GM18526 (cell line): Measurements from ENCODE around the gene RNFT2.

Source experiments
- POLR2A ChIP-seq: IDR thresholded peaks from 3 replicates; pipeline ENCODE4 v1.6.1; 2011; ENCODE audit not compliant: insufficient read length; ENCODE audit errors: extremely low read depth

RNFT2 gene

DNA sequence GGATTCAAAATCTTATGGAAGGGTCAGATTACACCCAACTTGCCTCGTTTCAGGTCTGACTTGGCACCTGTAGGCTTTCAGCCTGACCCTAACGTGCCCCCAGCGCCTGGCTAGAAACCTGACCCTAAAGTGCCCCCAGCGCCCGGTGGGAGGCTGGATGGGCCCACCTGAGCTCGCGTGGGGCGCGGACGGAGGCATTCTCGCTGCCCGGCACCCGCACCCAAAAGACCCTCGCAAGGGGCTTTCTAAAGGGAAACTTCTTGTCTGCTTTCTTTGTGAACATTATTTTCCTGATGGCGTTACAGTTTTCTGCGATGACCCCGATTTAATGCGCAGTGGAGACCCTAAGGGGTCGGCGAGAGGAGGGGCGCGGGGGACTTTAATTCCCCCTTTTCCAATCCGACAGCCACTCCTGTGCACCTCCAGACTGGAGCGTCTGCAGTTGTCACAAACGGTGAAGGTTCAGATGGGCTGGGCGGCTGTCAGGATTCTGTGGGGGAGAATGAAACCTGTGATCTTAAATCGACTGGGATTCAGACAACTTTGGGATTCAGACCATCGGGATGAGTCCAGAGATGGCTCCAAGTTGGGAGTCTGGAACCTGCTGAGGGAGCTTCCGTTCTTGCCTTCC is 143.9 kb downstream of the RNFT2 start:
- TF ChIP-seq POLR2A = no peak

DNA sequence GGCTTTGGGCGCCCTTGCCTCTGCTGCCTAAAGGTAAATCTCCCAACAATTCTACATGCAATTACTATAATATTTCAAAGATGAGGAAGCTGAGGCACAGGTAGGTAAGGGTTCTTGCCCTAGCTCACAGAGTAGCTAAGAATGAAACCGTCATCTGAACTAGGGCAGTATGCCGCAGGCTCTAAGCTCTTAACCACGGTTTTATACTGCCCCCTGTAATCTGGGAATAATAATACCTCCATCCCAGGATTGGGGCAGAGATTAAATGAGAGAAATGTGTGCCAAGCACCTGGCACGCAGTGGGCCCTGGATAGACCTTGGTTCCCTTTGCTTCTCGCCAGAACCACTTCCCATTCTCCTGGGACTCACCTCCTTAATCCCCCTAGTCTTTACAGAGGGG is 144.6 kb downstream of the RNFT2 start:
- TF ChIP-seq POLR2A = no peak

DNA sequence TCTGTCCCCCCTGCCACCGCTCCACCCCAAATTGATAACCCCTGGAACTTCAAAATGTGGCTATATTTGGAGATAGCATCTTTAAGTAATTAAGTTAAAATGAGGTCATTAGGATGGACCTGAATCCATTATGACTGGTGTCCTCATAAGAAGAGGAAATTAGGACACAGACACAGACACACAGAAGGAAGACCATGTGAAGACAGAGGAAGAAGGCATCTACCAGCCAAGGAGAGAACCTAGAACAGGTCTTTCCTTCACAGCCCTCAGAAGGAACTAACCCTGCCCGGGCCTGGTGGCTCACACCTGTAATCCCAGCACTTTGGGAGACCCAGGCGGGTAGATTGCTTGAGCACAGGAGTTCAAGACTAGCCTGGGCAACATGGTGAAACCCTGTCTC is 146.8 kb downstream of the RNFT2 start:
- no peak for TF ChIP-seq POLR2A

DNA sequence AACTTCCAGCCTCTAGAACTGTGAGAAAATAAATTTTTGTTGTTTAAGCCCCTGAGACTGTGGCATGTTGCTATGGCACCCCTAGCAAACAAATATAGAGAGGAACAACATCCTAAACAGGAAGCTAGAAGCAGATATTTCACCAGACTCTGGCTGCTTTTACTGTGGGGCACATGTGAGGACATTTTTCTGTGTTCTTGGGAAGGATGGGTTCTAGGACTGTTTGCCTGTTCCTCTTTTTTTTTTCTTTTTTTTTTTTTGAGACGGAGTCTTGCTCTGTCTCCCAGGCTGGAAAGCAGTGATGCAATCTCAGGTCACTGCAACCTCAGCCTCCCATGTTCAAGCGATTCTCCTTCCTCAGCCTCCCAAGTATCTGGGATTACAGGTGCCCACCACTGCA is 147.4 kb downstream of the RNFT2 start:
- no peak for TF ChIP-seq POLR2A

DNA sequence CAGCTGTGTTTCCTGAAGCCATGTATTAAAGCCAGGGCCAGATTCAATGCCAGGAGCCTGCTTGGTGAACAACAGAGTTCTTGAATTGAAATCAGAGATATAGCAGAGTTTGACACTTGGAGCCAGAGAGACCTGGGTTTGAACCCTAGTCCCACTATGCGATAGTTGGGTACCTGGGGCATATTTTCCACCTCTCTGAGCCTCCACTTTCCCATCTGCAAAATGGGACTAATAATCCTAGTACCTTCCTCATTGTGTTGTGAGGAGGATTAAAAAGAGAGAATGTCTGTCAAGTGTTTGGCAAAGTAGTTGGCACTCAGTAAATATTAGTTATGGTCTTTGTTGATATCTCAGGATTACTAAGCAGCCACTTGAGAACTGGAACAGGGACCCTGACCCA is 149.1 kb downstream of the RNFT2 start:
- TF ChIP-seq POLR2A = no peak

DNA sequence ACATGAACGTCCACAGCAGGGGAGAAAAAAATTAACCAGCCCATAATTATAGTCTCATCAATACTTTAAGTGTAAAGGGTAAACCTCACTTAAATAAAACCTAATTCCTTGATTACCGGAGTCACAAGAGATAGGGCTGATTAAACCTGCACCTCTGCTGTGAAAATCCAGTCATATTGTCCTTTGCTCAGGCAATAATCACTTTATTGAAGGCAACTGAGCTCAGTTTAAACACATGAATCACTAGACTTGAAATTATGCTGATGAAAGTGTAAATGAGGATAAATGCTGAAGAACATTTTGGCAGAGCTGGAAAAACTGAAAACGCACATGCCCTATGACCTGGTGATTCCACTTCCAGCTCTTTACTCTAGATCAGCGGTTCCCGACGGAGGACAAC is 149.8 kb downstream of the RNFT2 start:
- no peak for TF ChIP-seq POLR2A

DNA sequence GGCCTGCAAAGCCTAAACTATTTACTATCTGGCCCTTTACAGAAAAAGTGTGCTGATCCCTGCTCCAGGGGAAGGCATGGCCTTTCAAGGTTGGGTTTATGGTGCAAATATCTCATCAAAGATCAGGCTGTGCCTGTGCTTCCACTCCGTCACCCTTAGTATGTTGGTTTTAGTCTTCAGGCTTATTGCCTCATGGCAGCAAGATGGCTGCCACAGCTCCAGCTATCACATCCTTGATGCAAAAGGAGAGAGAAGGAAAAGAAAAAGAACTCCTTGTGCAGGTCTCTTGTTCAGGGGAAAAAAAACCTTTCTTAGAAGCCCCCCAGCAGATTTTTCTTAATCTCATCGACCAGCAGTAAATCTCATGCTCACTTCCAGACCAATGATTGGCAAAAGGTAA is 152.2 kb downstream of the RNFT2 start:
- TF ChIP-seq POLR2A = no peak

DNA sequence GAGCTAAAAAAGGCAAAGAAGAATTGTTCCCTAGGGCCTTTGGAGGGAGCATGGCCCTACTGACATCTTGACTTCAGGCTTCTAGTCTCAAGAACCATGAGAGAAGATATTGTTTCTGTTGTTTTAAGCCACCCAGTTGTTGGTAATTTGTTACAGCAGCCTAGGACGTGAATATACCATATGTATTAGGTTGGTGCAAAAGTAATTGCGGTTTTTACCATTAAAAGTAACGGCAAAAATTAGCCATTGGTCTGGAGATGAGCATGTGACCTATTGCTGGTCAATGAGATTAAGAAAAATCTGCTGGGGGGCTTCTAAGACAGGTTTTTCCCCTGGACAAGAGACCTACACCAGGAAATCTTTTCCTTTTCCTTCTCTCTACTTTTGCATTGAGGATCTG is 152.9 kb downstream of the RNFT2 start:
- no peak for TF ChIP-seq POLR2A

DNA sequence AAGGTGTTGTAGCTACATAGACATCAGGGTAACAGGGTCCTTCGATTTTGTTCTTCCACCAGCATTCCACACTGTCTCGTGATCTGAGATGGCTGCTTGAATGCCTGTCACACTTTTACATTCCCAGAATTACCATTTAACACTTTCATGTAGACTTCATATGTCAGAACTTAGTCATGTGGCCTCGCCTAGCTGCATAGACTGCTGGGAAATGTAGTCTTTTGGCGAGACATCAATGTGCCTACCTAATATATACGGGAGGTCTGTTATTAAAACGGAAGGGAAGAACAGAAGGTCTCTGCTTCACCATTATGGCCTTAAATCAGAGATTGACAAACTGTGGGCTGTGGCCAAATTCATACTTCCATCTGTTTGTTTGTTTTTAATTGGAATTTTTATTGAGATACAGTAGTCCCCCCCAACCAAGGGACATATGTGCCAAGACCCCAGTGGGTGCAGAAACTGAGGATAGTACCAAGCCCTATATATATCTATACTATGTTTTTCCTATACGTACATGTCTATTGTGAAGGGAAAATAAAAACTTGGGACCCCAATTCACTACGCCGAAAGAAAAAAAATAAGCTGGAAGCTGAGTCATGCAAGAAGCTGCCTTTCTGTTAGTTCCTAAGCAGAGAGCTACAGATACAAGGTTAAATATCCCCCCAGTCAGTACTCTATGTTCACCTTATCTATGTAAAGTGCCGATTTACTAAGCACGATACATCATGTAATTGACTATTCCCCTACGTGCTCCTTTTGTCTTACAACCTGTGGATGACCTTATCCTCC is 154.4 kb downstream of the RNFT2 start:
- no peak for TF ChIP-seq POLR2A

DNA sequence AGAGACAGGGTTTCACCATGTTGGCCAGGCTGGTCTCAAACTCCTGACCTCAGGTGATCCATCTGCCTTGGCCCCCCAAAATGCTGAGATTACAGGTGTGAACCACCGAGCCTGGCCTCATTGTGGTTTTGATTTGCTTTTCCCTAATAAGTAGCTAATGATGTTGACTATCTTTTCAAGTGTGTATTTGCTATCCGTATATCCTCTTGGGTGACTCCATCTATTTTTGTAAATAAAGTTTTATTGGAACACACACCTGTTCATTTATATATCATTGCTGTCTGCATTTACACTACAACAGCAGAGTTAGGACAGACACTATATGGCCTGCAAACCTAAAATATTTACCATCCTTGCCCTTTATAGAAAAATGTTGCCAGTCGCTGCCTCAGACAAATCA is 156.8 kb downstream of the RNFT2 start:
- no peak for TF ChIP-seq POLR2A

DNA sequence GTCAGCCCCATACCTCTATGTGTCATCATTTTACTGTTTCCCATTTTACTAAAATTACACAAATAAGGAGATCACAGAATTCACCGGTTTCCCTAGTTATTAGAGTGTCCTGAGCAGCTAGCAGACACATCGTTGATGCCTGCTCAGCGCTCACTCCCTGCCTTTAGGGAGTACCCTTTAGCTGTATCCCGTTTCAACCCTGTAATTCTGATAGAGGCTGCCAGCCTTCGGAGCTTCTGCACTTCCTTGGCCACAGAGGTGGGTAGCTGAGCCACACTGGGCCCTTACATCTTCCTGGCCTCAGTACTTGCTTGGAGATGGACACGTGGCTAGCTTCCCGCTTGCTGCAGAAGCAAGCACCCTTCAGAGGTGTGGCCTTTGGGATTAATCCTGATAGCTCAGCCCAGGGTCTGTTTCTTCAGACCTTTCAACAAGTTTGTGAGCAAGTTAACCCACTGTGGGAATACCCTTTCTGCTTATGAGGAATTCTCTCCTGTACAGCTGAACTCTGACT is 158.4 kb downstream of the RNFT2 start:
- TF ChIP-seq POLR2A = no peak

DNA sequence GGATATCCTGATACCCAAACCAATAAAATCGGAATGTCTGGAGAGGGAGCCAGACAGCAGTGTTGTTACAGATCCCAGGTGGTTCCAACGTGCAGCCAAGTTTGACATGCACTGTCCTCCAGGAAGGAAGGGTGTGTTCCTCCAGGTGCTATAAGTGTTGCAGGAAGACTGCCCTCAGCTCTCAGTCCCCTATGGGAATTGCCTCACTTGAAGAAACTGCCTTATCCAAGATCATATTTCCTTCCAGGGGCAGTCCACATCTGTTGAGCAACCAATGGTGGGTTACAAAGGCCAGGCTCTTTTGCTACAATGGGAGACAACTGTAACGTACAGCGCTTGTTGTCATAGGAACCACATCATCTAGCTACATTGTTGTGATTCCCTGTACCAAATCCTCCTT is 159.4 kb downstream of the RNFT2 start:
- no peak for TF ChIP-seq POLR2A

DNA sequence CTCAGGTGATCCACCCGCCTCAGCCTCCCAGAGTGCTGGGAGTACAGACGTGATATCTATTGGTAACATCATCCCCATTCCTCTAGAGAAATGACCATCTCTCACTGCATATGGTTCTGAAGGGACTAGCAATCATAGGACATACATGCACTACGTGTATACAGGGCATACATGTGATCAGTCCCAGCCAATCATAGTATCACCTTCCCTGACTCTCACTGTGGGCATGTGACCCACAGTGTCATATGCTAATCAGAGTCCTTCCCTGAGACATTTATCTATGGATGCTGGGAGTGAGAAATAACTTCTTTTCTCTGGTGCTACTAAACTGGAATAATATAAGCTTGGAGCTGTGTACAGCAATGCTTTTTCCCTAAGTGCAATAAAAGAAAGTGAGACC is 160.6 kb downstream of the RNFT2 start:
- TF ChIP-seq POLR2A = no peak

DNA sequence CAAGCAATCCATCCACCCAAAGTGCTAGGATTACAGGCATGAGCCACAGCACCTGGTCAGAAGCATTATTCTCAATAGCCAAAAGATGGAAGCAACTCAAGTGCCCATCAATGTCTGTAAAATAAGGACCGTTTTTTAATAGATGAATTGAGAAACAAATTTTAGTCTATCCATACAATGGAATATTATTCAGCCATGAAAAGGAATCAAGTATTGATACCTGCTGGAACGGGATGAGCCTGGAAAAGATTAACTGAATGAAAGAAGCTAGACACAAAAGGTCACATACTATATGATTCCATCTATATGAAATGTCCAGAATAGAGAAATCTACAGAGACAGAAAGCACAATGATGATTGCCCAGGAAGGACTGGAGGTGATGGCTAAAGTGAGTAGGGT is 163.5 kb downstream of the RNFT2 start:
- TF ChIP-seq POLR2A = no peak
